Activated CD4-positive, alpha-beta T cell treated with anti-CD3 and anti-CD28 coated beads for 4 hours (primary cell): ENCODE measurements around the gene PPP1R27.
A peak's percentile ranks its signal among the peaks of the same experiment; 100 is the strongest.

Source experiments
- DNase-seq, 2 donors: peaks; one replicate each; pipeline ENCODE4 v3.0.0-alpha.2; 2020

The PPP1R27 gene

GRCh38 chr17:81860756-81861568, 26.1 kb upstream of the PPP1R27 start:
- peak; percentile 98 to 99 for DNase-seq

- no peak for DNase-seq
These were observed 25.3 kb upstream of the PPP1R27 start, which contains the start of gene P4HB for GRCh38 chr17:81859906-81860755. TSS of gene P4HB (minus strand) at chr17:81860535. CDS start at chr17:81860471, 64 bp downstream.

GRCh38 chr17:81858967-81859905, 24.4 kb upstream of the PPP1R27 start:
- DNase-seq = no peak

GRCh38 chr17:81858170-81858966, 23.5 kb upstream of the PPP1R27 start:
- DNase-seq = no peak

- no peak for DNase-seq
These were observed 20.3 kb upstream of the PPP1R27 start for GRCh38 chr17:81854974-81855774.

- no peak for DNase-seq
These were observed 17.4 kb upstream of the PPP1R27 start for GRCh38 chr17:81852237-81852636.

- DNase-seq = no peak
These were observed 16.6 kb upstream of the PPP1R27 start for GRCh38 chr17:81851423-81851822.

GRCh38 chr17:81849457-81849856, 14.6 kb upstream of the PPP1R27 start:
- no peak for DNase-seq

- no peak for DNase-seq
These were observed 12.2 kb upstream of the PPP1R27 start for GRCh38 chr17:81846743-81847689.

GRCh38 chr17:81845881-81846742, 11.3 kb upstream of the PPP1R27 start:
- DNase-seq = no peak

- no peak for DNase-seq
These were observed 10.5 kb upstream of the PPP1R27 start for GRCh38 chr17:81845361-81845760.

GRCh38 chr17:81844887-81845286, 10.0 kb upstream of the PPP1R27 start:
- DNase-seq = no peak

- DNase-seq = no peak
These were observed 9.5 kb upstream of the PPP1R27 start for GRCh38 chr17:81844327-81844851.

GRCh38 chr17:81843713-81844326, 9.0 kb upstream of the PPP1R27 start:
- no peak for DNase-seq

GRCh38 chr17:81842725-81843504, 8.1 kb upstream of the PPP1R27 start:
- no peak for DNase-seq

- DNase-seq = no peak
These were observed 7.5 kb upstream of the PPP1R27 start for GRCh38 chr17:81842378-81842724.

- DNase-seq = no peak
These were observed 7.0 kb upstream of the PPP1R27 start for GRCh38 chr17:81841866-81842265.
